ENCODE measurements around the gene PPP1R12B. TPM values are rescaled to one million over a fixed set of nuclear protein-coding genes. Genes with fewer than 3 reads are reported as not detected.
"Not testable (repeated sequence)": the region's sequence is repeated elsewhere in the genome, so short reads cannot be mapped to it uniquely, and the experiment has no call there.

Gene PPP1R12B
- total RNA-seq, 1 donor from 2014 or later = 594 TPM

DNA sequence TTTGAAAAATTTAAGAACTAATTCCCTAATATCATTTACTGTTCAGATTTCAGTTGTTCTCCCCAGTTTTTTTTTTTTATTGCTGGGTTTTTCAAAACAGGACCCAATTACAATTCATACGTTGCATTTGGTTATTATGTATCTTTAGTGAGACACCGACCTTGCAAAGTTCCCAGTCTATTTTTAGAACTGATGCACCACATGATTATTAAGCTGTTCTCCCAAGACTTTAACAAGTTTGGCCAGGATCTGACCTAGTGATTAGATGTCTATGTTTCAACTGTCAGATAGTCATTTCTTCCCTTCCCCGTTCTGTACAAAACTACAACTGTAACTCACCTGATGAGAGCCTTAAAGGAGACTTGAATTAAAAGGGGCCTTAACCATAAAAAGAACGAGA is 14.6 kb upstream of the PPP1R12B start:
- no peak for DNase-seq (ENCODE audit: missing footprints)
- no peak for ATAC-seq
- intact Hi-C loops (cut with DNase I) = no loop called here

DNA sequence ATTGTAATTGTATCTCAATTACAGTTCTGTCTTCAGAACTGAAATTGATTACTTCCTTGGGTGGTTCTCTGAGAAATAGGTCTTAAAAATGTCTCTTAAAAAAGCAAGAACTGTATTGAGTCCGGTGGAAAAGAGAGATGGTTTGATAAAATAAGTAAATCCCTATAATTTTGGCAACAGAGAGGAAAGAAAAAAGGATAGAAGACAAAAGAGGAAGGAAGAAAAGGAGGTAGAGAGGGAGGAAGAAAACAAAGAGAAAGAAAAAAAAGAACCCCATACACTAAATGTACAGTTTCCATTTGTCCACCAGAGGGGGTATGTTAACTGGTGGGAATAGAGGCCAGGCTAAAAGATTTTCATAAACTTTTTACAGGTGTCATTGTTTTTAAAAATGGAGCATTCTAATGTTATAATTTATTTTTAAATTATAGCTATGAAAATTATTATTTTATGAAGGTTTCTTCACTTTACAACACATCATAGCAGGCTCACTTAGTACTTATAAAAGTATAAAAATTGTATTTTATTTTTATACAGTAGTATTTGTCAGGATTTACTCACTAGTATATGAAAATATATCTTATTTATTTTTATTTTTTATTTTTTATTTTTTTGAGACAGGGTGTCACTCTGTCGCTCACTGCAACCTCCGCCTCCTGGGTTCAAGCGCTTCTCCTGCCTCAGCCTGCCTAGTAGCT is 4.7 kb upstream of the PPP1R12B start:
- intact Hi-C loops (cut with DNase I) = loop anchor here (5.0 to 10.0 kb wide), 2 partner anchors 251 to 374 kb away; no protein-coding TSS in a partner anchor
- DNase-seq (ENCODE audit: missing footprints) (no peak), ATAC-seq (no peak)

- DNase-seq (ENCODE audit: missing footprints) (no peak), ATAC-seq (no peak)
- intact Hi-C loops (cut with DNase I) = loop anchor here (2.0 to 10.0 kb wide), 3 partner anchors 64 to 247 kb away; no protein-coding TSS in a partner anchor
Measured at GRCh38 chr1:202348005-202348508, 442 bp upstream of the PPP1R12B start.

GRCh38 chr1:202349206-202349928 is 868 bp downstream of the PPP1R12B start:
- DNase-seq (ENCODE audit: missing footprints) (no peak), ATAC-seq (peak; percentile 3)
- intact Hi-C loops (cut with DNase I) = loop anchor here (2.0 to 10.0 kb wide), 3 partner anchors 63 to 245 kb away; no protein-coding TSS in a partner anchor

GRCh38 chr1:202351725-202352124 is 3.2 kb downstream of the PPP1R12B start:
- no peak for ATAC-seq
- intact Hi-C loops (cut with DNase I) = no loop called here
- no peak for DNase-seq (ENCODE audit: missing footprints)

DNA sequence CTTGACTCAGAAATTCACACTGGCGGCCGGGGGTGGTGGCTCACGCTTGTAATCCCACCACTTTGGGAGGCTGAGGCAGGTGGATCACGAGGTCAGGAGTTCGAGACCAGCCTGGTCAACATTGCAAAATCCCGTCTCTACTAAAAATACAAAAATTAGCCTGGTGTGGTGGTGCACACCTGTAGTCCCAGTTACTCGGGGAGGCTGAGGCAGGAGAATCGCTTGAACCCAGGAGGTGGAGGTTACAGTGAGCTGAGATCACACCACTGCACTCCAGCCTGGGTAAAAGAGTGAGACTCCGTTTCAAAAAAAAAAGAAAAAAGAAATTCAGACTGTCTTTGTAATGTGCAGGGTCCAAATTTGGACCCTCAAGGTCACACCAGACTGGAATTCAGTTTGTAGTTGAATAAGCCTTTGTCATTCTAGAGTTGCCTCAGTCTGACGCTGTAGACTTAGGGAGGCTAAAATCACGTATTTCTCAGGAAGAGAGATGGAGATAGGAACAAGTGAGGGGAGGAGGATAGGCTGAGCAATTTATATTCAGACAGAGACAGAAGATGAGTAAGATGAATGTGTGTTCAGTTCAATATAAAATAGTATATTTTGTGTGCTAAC is 4.2 kb downstream of the PPP1R12B start:
- intact Hi-C loops (cut with DNase I); ATAC-seq; DNase-seq (ENCODE audit: missing footprints): not testable (repeated sequence)

DNA sequence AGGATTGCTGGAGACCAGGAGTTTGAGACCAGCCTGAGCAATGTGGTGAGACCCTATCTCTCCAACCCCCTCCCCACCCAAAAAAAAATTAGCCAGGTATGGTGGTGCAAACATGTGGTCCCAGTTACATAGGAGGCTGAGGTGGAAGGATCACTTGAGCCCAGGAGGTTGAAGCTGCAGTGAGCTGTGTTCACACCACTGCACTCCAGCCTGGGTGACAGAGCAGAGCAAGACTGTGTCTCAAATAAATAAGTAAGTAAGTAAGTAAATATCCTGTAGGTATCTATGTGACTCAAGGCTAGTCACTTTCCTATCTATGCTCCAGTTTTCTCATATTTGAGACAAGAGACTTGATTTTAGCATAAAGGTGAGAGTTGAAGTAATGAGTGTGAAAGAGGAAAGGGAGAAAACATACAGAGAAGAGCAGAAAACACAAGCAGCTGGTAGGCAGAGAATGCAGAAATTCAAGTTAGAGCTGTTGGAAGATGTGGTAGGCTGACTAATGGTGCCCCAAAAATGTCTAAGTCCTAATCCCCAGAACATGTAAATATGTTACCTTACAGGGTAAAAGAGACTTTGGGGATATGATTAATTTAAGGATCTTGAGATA is 7.5 kb downstream of the PPP1R12B start:
- no peak for ATAC-seq
- no peak for DNase-seq (ENCODE audit: missing footprints)
- intact Hi-C loops (cut with DNase I) = no loop called here

DNA sequence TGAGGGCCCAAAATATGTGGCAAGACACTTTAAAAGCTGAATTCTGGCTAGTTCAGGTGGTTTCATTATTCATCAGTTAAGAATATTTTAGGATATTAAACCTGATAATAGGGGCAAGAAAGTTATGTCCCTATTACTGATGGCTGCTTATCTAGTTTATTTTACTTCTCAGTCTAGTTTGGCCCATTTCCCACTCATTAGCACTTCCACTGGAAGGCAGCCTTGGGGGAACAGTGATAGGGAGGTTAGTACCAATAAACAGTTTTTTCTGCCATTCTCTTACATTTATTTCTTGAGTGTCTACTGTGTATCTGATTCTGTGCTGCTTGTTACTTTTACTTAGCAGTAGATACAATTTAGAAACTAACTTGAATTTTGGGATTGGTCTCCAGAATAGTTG is 9.0 kb downstream of the PPP1R12B start:
- DNase-seq (ENCODE audit: missing footprints) (no peak), ATAC-seq (no peak)
- intact Hi-C loops (cut with DNase I) = no loop called here

GRCh38 chr1:202361224-202361623 is 12.7 kb downstream of the PPP1R12B start:
- ATAC-seq (no peak), DNase-seq (ENCODE audit: missing footprints) (no peak)
- intact Hi-C loops (cut with DNase I) = no loop called here

DNA sequence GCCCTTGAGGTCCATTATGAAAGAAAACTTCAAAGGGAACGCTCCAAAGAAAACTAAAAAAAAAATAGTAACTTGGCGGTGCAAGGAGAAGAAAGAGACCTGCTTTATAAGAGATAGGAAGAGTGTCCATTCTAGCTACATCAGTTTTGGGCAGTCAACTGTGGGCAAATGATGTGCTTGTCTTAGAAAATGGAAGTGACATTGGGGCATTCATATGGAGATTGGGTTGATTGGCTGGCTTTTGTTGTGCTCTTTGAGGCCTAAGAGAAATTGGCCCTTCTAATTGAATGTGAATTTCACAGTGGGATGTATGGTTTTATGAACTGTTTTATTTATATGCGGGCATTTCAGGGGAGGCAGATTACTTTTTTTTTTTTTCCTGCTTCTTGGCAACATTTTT is 13.2 kb downstream of the PPP1R12B start:
- no peak for ATAC-seq
- intact Hi-C loops (cut with DNase I) = no loop called here
- no peak for DNase-seq (ENCODE audit: missing footprints)

- ATAC-seq (no peak), DNase-seq (ENCODE audit: missing footprints) (no peak)
- intact Hi-C loops (cut with DNase I) = no loop called here
Measured at GRCh38 chr1:202362212-202362611, 13.7 kb downstream of the PPP1R12B start.

DNA sequence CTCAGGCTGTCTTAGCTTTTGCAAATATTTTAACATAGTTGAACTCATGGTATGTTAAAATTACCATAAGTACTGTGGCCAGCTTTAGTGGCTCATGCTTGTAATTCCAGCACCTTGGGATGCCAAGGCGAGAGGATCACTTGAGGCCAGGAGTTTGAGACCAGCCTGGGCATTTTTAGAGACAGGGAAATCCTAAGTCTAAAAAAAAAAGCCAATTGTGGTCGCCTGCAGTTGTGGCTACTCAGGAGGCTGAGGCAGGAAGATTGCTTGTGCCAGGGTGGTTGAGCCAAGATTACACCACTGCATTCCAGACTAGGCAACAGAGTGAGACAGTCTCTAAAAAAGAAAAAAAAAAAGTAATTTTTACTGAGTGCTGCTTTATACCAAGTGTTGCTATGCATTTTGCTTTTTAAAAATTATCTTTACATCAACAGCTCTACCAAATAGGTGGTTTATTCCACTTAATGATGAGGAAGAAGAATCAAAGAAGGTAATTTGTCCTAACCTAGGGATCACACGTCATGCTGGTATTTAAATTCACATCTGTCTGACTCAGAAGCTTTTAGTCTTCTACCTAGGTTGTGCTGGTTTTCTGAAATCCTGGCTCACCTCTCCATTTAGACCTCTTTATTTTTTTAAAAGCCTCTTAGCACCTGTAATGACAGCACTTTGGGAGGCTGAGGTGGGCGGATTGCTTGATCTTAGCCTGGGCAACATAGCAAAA is 16.8 kb downstream of the PPP1R12B start:
- intact Hi-C loops (cut with DNase I) = no loop called here
- ATAC-seq (peak; percentile 52), DNase-seq (ENCODE audit: missing footprints) (no peak)

DNA sequence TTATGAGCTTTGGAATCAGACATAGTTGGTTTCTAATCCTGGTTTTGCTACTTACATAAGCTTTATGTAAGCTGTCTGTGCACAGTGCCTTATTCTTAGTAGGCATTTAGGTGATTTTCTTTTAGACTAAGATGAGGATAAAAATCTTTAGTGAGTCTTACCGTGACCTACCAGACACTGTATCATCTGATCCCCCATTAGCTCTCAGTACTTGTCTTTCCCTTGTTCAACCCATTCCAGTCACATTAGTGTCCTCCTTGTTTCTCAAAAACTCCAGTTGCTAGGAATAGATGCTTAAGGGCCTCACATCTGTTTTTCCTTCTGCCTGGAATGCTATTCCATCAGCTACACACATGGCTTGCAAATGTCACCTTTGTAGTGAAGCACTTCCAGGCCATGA is 18.8 kb downstream of the PPP1R12B start:
- DNase-seq (ENCODE audit: missing footprints) (no peak), ATAC-seq (no peak)
- intact Hi-C loops (cut with DNase I) = no loop called here

- DNase-seq (ENCODE audit: missing footprints); ATAC-seq; intact Hi-C loops (cut with DNase I): not testable (repeated sequence)
Measured at GRCh38 chr1:202370906-202371305, 22.4 kb downstream of the PPP1R12B start.

DNA sequence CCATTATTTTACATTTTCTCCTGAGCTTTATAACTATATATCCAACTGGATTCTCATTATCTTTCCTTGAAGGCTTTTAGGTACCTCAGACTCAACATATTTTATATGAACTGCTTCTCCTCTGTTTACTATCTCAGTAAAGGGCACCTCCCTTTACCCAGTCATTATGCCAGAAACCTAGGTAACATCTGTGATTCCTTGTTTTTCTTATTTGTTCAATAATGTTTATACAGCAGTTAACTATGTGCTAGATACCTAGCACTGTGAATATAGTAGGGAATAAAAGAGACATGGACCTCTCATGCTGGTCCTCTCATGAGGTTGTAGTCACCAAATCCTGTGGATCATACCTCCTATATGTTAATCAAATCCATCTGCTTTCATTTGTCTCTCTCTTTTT is 25.6 kb downstream of the PPP1R12B start:
- intact Hi-C loops (cut with DNase I) = no loop called here
- DNase-seq (ENCODE audit: missing footprints) (no peak), ATAC-seq (no peak)

DNA sequence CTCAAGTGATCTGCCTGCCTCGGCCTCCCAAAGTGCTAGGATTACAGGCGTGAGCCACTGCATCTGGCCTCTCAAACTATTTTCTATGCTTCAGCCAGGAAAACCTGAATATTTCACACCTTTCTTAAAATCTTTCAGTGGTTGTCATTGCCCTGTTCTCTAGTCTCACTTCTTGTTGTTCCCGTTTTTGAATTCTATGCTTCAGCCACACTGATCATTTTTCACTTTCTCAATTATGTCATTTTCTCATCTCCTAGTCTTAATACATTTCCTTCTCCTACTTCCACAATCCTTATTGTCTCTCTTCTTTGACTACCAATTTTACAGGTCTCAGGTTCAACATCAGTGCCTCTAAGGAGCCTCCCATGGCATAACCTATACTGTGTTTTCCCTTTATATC is 26.7 kb downstream of the PPP1R12B start:
- ATAC-seq; intact Hi-C loops (cut with DNase I); DNase-seq (ENCODE audit: missing footprints): not testable (repeated sequence)

GRCh38 chr1:202376247-202376646 is 27.7 kb downstream of the PPP1R12B start:
- DNase-seq (ENCODE audit: missing footprints) (no peak), ATAC-seq (no peak)
- intact Hi-C loops (cut with DNase I) = no loop called here

DNA sequence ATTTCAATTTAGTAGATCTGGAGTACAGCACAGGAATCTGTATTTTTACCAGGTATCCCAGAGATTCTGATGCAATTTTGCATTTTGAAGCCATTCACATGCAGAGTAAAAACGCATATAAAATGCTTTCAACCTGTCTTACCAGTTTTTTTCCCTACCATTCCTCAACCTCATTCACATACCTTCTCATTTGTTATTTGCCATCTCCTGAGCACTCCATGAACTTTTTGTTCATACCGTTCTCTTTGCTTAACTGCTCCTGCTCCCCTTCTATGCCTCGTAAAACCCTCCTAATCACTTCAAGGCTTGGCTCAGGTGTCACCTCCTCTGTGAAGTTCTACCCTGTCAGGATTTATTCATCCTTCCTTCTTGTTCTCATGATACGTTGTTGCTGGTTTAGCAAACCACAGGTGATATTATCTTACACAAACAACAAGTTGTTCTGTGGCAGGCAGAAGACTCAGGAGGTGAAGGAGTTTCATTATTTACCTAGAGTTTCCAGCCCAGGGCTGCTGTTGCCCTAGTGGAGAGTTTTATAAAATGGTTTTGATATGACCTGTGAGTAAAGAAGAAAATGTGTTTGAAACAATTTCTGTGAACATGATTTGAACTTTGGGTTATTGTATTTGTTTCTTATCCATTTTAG is 31.5 kb downstream of the PPP1R12B start:
- ATAC-seq; intact Hi-C loops (cut with DNase I); DNase-seq (ENCODE audit: missing footprints): not testable (repeated sequence)

Measured in Right ventricle myocardium inferior (tissue), 1 donor.